Hematopoietic multipotent progenitor cell treated with erythropoietin and hydrocortisone succinate and interleukin-3 and kit ligand, for 4 days (in vitro differentiated cells): Measurements from ENCODE around the gene ACSF3.

Source experiments
- DNase-seq: peaks from one replicate; pipeline ENCODE4 v3.0.0-alpha.2; 2015

The ACSF3 gene

GRCh38 chr16:89113661-89114060 lies 20.0 kb downstream of the ACSF3 start:
- no peak for DNase-seq

DNA sequence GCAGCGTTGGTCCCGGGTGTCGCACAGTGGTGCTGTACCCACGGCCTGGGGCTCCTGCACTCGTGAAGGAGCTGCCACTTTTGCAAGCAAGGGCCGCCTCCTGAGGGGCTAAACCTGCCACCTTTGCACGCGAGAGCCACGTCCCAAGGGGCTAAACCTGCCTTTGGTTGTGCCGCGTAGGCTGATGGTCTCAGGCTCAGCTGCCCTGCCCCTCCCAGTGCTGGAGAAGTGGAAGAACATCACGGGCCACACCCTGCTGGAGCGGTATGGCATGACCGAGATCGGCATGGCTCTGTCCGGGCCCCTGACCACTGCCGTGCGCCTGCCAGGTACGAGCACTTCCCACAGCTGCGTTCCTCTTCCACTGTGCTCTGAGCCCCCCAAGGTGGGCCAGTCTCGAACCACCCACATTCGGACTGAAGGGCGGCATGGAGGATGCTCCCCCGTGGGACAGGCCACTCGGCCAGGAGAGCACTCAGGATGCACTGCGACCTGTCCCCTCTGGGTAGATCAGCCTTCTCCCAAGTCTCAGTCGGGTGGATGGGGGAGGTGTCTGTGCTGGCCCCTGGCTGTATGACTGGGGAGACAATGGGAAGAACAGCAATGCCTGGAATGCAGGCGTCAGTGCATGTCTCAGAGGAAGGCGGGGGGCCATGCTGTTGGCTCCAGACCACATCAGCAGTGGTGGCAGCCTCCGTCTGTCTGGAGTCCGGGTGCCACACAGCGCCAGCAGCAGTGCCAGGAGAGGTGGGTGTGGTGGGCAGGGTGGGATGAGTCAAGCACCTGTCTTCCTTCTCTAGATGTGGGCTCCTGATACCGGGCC lies 20.7 kb downstream of the ACSF3 start:
- peak; percentile 15 for DNase-seq

- peak; percentile 95 for DNase-seq
Observed at GRCh38 chr16:89115216-89115861, 21.7 kb downstream of the ACSF3 start.

GRCh38 chr16:89116341-89117226 lies 22.9 kb downstream of the ACSF3 start:
- DNase-seq: no peak

DNA sequence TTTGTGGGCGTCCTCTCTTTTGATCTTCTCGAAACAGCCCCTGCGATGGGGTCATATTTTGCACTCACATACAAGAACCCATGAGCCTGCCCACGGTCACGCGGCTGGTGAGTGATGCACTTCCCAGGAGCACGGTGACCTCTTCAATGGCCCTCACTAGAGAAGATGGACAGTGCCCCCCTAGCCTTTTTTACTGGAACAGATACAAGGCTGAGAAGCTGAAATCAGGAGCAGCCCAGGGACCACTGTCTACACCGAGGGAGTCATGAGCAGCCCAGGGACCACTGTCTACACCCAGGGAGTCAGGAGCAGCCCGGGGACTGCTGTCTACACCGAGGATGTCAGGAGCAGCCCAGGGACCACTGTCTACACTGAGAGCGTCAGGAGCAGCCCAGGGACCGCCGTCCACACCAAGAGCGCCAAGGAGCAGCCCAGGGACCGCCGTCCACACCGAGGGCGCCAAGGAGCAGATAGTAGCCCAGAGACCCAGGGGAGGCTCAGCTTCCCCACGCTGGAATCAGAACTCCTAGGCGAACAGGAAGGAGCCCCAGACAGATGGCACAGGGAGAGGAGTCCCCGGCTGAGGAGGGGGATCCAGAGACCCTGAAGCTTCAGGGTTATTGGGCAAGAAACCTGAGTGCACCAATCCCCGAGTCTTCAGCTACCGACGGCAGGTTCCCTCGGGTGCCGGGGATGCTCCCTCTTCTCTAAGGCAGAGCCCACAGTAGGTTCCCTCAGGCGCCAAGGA lies 23.7 kb downstream of the ACSF3 start:
- DNase-seq: no peak

- no peak for DNase-seq
Observed at GRCh38 chr16:89117975-89118289, 24.3 kb downstream of the ACSF3 start.

GRCh38 chr16:89118361-89119165 lies 24.9 kb downstream of the ACSF3 start:
- peak; percentile 31 for DNase-seq

DNA sequence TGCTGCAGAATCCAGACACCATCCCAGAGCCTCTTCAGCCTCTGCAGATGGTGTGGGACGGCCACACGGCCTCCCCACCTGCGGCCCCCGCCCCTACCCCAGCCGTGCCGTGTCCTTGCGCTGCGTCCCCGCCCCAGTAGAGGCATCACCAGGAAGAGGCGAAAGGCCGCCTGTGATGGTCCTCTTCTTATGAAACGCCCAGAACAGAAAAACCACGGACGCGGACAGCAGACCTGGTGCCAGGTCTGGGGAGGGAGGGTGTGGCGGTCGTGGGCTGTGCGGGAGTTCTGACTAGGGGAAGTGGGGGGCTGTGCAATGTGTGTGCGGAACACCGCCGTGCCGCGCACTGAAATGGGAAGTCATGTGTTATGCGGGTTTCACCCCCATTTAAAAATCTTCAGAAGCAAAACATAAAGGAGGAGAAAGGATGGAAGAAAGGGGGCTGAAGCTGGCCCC lies 25.5 kb downstream of the ACSF3 start:
- DNase-seq: peak; percentile 58

DNA sequence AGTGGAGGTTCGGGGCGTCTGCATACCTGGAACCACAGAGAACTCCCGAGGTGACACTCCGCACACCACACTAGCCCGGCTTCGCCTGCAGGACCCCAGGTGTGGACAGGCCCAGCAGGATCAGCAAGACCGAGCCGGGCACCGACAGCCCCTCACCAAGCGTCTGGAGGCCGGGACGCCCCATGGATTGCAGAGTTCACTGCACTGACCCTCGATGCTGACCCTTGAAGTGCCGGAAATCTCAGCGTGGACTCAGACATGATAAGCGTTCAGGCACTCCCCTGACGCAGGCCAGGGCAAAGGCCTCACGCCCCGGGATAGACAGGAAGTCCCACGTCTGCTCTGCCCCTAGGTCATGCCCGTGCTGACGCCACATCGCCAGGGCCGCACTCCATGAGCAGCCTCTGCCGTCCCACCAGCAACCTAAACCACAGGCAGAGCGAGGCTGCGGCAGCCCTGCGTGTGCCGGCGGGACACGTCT lies 26.0 kb downstream of the ACSF3 start:
- DNase-seq: no peak

DNA sequence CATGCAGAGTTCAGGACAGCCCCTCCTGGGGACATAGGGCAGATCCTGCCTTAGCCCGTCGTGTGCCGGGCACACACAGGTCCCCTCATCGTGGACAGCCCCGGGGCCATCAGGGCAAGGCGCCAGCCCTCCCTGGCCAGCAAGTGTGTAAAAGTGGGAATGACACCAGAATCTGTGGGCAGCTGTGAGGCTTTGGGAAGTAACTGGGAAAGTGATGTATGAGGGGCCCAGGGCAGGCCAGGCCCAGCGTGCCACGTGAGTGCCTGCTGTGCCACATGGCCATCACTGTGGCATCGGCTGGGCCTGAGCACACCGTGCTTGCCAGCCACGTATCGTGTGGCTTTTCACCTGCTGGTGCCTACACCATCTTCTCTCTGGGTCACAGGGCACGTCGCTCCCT lies 26.6 kb downstream of the ACSF3 start:
- DNase-seq: no peak

DNA sequence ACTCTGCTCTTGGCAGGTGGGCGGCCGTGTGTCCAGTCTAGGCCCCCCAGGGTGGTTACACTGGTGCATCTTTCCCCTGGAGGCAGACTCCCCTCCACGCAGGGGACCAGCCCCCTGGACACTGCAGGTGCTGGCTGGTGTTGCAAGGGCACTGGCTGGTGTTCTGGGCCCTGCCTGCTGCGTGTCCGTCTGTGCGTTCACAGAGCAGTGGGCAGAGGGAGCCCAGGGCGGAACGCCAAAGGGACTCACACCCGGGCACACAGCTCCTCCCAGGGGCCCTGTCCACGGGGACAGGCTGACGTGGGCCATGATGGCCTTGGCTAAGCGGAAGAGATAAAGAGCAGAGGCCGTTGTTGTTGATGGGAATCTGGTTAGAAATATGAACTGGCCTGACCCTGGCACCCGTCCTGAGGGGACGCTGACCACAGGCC lies 27.3 kb downstream of the ACSF3 start:
- no peak for DNase-seq

GRCh38 chr16:89121691-89122321 lies 28.2 kb downstream of the ACSF3 start:
- DNase-seq: no peak

GRCh38 chr16:89122322-89122851 lies 28.7 kb downstream of the ACSF3 start:
- DNase-seq: no peak

- no peak for DNase-seq
Observed at GRCh38 chr16:89123001-89123830, 29.6 kb downstream of the ACSF3 start.

DNA sequence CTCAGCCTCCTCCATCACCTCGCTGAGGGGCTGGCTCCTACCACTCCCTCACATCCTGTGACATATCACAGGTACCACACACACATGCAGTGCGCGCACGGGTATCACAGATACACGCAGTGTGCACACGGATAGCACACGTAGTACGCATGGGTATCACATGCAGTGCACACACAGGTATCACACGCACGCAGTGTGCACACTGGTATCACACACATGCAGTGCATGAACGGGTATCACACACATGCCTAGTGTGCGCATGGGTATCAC lies 30.1 kb downstream of the ACSF3 start:
- no peak for DNase-seq

- DNase-seq: no peak
Observed at GRCh38 chr16:89129378-89129777, 35.7 kb downstream of the ACSF3 start.

- DNase-seq: no peak
Observed at GRCh38 chr16:89130448-89130847, 36.8 kb downstream of the ACSF3 start.

DNA sequence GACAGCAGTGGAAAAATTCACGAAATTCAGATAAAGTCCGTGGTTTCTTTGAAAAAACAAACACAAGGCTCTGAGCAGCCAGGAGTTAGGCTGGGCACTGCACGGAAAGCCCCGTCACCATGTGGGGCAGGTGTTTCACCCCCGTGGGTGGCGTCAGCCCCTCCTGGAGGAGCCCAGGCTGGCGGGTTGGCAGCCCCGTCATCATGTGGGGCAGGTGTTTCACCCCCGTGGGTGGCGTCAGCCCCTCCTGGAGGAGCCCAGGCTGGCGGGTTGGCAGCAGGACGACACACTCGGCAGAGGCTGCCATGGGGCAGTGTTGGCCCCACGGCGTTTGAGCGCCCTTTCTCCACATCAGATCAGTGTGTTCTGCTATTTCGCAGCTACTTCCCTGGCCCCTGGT lies 38.1 kb downstream of the ACSF3 start:
- no peak for DNase-seq

- no peak for DNase-seq
Observed at GRCh38 chr16:89132194-89133005, 38.7 kb downstream of the ACSF3 start.
